ENCODE measurements around the gene C9orf78.
"Not testable (repeated sequence)": the region's sequence is repeated elsewhere in the genome, so short reads cannot be mapped to it uniquely, and the experiment has no call there.

C9orf78 gene

DNA sequence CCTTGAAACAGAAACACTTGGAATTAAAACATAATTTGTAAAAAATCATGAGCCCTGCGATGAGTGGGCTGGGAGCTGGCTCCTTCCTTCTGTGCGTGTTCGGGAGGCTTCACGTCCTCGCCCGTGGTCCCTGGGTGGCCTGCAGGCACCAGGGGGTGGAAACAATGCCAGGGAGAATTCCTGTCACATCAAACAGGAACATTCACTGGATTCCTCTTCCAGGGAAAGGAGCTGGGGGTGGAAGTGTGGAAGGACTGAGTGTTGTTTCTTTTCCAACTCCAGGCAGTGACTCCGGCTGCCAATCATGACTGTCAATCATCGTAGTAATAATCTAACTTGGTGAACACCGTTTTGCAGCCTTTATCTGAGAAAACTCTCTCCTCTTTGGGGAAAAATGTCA lies 21.4 kb downstream of the C9orf78 start:
- DNase-seq (ENCODE audit: low read depth in 2 of 2), result no peak

DNA sequence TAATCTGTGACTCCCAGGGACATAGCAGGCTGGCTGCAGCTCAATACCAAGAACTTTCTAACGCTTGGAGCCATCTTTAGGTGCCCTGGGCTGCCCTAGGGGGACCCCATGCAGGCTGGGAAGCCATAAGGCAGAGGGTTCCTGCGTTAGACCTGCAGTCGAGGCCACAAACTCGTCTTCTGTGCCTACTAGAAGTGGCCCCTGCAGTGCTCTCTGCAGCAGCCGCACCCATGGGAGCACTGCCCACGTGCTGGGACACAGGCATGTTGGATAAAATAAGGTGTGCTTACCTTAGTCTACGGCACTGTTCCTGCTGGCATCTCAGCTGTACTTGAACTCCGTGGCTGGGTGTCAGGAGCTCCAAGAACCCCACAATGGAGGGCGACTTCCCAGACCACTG lies 22.7 kb downstream of the C9orf78 start:
- DNase-seq (ENCODE audit: low read depth in 2 of 2), result no peak

DNA sequence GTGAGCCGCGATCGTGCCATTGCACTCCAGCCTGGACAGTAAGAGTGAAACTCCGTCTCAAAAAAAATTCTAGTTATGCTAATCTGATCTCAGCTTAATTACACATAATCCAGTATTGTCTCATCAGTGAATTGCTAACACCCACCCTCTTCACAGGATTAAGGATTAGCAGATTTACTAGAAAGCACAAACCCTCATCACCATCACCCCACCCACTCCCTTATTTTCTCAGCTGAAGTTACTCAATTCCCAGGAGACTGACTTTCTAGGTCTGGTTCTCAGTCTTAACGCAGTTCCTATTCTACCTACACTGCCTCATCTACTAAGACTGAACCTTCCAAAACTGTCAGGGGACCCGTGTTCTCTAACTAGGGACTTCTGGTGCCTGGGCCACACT lies 23.1 kb downstream of the C9orf78 start:
- DNase-seq (ENCODE audit: low read depth in 2 of 2), result no peak

DNA sequence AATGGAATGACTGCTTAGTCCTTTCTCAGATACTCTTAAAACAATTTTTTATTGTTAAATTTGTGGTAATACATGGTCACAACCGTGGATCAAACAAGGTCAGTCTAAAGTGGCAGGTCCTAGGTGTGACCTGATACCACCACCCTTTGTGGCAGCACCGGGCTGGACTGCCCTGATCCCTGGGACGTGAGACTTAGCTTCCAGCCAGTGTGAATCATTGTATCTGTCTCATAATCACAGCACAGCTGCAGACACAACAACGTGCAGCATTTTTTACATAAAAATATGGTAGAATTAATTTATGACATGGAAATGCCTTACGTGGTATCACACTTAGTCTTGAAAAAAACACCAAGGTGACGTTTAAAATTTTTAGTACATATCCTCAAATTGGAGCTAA lies 24.3 kb downstream of the C9orf78 start:
- DNase-seq (ENCODE audit: low read depth in 2 of 2), result no peak

DNA sequence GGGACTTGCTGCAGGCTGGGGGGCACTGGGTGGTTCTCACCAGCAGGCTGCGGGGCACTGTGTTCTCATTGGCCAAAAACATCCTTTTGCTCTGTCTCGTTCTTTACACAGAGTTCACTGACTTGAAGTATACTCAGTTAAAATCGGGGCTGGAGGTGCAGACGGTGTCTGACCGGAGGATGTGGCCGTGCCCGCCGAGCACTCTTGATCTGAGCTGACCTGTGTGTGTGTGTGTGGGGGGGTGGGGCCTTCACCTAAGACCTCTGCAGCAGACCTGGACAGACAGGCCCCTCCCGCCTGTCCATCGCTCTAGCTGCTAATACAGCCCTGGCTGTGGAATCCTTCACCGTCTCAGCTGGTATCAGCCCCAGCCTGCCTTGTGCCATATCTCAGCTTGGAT lies 25.0 kb downstream of the C9orf78 start:
- DNase-seq (ENCODE audit: low read depth in 2 of 2), result no peak

DNA sequence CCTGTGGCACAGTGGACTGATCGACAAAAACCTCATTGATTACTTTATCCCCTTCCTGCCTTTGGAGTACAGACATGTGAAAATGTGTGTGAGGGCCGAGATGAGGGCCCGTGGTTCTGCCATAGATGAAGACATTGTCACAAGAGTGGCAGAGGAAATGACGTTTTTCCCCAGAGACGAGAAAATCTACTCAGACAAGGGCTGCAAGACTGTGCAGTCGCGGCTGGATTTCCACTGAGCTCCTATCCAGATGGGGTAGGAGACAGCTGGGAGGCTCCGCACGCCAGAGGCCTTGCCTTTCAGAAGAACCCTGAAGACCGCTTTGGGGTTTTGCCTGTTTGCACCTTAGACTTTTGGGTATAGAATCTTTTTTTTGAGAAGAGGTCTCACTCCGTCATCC lies 25.7 kb downstream of the C9orf78 start:
- DNase-seq (ENCODE audit: low read depth in 2 of 2), result no peak

DNA sequence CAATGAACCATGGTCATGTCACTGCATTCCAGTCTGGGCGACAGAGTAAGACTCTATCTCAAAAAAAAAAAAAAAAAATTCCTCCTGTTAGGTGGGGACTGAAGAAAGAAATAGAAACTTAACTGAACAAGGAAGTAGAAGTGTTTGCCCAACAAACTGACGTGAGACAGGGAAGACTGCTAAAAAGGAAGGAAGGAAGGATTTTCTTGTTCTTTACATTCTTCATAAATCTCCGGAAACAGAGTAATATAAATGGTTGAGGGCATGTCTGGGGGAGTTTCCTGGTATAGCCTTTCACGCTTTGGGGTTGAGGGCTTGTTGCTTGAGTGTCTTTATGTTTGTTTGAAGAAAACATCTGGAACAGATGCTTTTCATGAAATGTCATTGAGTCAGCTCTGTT lies 29.0 kb downstream of the C9orf78 start:
- DNase-seq (ENCODE audit: low read depth in 2 of 2), result no peak

DNA sequence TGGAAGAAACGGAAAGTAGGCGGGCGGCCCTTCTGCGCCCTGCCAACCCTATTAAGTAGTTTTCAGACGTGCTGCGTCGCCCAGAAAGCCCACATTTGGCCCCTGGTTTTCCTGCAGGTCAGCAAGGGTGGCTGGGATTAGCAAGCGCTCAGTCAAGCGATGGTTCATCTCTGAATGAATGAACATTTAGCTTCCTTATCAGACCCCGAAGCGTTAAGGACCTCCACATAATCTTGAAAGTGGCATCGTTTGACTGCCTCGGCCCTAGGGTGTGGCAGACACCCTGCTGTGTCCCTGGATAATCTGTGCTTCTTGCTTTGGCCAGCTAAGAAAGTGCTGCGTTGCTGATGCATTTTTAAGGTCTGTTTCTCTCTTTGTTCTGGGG lies 31.4 kb downstream of the C9orf78 start:
- no peak for DNase-seq (ENCODE audit: low read depth in 2 of 2)

DNA sequence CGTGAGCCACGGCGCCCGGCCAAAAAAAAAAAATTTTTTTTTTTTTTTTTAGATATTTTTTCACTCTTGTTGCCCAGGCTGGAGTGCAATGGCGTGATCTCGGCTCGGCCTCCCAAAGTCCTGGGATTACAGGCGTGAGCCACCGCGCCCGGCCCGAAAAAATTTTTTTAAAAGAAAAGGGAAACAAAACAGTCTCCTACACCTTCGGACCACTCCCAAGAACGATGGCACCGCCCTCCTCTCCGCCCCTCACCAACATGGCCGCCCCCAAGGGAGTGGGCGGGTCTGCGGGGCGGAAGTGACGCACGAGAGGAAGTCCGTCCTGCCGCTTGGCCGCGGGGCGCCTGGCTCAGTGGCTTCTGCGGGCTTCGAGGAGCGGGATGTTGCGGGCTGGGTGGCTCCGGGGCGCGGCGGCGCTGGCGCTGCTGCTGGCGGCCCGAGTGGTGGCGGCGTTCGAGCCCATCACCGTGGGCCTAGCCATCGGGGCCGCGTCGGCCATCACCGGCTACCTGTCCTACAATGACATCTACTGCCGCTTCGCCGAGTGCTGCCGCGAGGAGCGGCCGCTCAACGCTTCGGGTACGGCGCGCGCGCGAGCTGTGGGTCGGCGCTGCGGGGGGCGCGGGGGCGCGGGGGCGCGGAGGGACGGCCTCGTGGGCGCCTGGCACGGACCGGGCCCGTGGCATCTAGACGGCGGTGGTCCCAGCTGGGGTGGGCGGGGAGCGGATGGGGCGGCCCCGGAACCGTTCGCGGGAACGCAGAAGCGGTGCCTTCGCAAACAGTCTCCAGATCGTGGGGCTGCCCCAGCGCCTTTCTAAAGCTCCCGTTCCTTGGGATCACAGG lies 32.0 kb downstream of the C9orf78 start, which contains the start of gene TOR1B:
TOR1B (plus strand) TSS at position 352 of the 843 bp plus-strand sequence; CDS start at position 381, 29 bp downstream.
- DNase-seq (ENCODE audit: low read depth in 2 of 2), result peak; percentile 81 to 92

DNA sequence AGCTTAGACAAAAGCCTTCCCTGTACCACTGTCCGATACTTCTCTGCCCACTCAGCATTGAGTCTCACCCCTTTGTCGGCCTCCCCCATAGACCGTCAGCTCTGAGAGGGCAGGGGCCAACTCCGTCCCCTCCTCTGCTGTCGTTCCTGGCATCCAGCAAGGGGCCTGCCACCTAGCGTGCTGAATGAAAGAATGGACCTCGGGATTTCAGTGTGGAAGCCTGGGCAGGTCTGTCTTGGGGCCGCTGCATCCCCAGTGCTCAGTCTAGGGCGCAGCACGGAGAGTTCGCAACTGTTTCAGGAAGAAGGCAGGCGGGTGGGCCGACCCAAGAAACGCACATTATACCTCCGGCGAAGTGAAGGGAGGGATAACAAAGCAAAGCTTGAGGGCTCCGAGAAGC lies 33.6 kb downstream of the C9orf78 start:
- DNase-seq (ENCODE audit: low read depth in 2 of 2), result no peak

DNA sequence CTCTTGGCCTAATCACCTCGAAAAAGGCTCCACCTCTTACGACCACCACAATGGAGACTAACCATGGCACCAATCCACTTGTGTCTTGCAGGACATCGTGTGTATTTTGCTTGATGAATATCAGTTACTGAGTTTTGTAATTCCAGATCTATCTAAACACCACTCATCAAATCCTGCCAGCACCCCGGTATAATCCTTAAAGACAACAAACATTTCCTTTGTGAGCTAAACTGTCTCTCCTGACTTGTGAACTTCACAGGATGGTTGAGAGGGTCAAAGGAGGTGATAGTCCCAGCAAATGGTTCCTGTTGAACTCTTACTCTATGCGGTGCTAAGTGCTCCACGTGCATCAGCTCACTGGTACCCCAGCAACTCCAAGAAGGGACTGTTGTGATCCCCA lies 36.1 kb downstream of the C9orf78 start:
- no peak for DNase-seq (ENCODE audit: low read depth in 2 of 2)

DNA sequence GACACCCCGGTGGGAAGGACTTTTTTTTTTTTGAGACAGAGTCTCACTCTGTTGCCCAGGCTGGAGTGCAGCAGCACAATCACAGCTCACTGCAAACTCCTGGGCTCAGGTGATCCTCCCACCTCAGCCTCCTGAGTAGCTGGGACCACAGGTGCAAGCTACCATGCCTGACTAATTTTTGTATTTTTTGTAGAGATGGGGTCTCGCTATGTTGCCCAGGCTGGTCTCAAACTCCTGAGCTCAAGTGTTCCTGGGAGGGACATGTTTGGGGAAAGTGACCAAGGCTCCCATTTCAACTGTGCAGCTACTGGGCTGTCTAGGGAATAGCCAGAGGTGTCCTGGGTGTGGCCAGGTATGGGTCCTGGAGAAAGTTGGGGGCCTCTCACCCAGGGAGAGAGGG lies 39.0 kb downstream of the C9orf78 start:
- DNase-seq (ENCODE audit: low read depth in 2 of 2), result not testable (repeated sequence)

DNA sequence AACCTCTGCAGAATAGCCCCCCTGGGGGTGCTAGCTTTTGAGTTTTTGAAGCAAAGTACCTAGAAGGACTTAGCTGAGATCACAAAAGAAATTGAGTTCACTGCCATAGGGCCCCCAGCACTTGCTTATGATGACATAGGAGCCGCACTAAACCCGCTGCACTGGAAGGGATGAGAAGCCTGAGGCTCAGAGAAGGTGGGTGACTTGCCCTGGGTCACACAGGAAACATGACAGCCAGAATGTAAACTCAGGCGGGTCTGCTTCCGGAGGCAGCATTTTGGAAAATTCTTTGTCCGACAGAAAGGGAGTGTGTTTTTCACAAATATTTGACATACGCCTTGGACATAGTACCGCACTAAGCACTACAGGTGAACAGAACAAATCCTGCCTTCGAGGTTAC lies 40.5 kb downstream of the C9orf78 start:
- DNase-seq (ENCODE audit: low read depth in 2 of 2), result no peak

DNA sequence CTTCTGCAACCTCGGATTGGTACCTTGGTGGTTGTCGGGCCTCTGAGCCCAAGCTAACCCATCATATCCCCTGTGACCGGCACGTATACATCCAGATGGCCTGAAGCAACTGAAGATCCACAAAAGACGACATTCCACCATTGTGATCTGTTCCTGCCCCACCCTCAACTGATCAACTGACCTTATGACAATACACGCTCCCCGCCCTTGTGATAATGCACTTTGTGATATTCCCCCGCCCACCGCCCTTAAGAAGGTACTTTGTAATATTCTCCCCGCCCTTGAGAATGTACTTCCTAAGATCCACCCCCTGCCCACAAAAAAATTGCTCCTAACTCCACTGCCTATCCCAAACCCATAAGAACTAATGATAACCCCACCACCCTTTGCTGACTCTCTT lies 48.6 kb downstream of the C9orf78 start:
- no peak for DNase-seq (ENCODE audit: low read depth in 2 of 2)

DNA sequence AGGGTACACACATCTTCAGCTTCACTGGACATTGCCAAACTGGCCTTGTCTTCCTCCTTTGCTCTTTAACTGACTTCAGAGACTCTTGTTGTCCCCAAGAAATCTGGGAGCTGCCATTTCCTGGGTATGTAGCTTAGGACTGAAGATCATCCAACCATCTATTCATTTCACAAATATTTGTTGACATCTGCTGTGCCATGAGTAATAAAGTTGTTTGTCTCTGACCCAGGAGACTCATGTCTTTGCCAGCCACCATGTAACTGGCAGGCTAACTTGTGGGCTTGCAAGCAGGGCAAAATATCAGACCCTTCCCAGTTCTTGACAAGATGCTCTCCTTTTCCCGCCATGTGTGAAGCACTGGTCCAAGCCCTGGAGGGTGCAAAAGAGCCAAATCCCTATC lies 49.2 kb downstream of the C9orf78 start:
- DNase-seq (ENCODE audit: low read depth in 2 of 2), result no peak

DNA sequence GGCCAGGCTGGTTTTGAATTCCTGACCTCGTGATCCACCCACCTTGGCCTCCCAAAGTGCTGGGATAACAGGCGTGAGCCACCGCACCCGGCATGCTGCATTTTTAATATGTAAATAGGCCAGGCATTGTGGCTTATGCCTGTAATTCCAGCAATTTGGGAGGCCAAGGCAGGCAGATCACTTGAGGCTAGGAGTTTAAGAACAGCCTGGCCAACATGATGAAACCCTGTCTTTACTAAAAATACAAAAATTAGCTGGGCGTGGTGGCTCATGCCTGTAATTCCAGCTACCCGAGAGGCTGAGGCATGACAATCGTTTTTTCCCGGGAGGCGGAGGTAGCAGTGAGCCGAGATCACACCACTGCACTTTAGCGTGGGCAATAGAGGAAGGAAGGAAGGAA lies 50.1 kb downstream of the C9orf78 start:
- DNase-seq (ENCODE audit: low read depth in 2 of 2), result not testable (repeated sequence)

DNA sequence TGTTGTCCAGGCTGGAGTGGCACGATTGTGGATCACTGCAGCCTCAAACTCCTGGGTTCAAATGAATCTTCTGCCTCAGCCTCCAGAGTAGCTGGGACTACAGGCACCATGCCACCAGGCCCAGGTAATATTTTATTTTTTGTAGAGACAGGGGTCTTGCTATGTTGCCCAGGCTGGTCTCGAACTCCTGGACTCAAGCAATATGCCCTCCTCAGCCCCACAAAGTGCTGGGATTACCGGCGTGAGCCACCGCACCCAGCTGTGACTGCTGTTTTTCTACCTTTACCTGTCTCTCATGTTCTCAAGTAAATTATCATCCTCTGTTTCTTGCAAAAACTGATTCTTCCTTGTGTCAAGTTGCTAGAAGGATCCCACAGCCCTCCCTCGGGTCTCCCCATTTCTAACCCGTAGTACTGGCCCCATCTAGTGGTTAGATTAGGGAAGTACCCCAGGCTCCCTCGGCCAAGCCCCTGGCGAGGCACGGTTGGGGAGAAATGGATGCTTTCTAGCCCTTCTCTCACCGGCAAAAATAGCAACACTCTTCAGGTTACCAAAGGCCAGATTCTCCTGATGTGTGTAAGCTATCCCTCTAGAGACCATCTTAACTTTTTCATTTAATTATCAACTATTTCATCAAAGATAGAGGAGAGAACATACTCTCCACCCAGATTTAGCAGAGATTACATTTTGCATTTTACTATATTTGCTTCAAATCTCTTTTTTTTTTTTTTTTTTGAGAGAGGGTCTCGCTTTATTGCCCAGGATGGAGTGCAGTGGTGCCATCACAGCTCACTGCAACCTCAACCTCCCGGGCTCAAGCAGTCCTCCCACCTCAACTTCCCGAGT lies 51.3 kb downstream of the C9orf78 start:
- peak; percentile 39 to 64 for DNase-seq (ENCODE audit: low read depth in 2 of 2)

DNA sequence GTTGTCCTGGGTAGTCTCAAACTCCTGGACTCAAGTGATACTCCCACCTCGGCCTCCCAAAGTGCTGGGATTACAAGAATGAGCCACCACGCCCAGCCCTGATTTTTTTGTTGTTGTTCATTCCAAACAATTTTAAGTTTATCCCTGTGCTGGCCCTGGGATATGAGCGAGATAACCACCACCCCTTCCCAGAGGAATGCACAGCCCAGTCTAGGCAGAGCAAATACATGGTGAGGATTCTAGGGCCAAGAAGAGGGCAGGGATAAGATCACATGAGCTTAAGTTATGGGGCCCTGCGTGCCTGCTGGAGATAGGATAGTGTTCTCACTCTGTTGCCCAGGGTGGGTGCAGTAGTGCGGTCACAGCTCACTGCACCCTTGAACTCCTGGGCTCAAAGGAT lies 53.1 kb downstream of the C9orf78 start:
- no peak for DNase-seq (ENCODE audit: low read depth in 2 of 2)

DNA sequence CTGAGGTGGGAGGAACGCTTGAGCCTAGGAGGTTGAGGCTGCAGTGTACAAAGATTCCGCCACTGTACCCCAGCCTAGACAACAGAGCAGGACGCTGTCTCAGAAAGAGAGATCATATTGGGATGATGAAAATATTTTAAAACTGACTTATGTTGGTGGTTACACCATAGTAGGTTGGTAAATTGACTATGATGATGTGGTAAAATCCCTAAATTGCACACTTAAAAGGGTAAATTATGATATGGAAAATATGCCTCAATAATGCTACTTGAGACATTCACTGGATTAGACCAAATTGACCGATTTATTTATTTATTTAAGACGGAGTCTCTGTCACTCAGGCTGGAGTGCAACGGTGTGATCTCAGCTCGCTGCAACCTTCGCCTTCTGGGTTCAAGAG lies 53.9 kb downstream of the C9orf78 start:
- DNase-seq (ENCODE audit: low read depth in 2 of 2), result no peak

DNA sequence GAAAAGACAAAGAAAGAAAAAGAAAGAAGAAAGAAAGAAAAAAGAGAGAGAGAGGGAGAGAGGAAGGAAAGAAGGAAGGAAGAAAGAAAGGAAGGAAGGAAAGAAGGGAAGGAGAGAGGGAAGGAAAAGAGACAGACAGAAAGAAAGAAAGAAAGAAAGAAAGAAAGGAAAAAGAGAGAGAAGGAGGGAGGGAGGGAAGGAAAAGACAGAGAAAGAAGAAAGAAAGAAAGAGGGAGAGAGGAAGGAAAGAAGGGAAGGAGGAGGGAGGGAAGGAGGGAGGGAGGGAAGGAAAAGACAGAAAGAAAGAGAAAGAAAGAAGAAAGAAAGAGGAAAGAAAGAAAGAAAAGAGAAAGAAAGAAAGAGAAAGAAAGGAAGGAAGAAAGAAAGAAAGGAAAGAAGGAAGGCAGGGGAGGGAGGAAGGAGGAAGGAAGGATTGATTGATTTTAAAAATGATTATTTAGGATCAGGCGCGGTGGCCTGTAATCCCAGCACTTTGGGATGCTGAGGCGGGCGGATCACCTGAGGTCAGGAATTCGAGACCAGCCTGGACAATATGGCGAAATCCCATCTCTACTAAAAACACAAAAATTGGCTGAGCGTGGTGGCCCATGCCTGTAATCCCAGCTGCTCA lies 55.4 kb downstream of the C9orf78 start:
- DNase-seq (ENCODE audit: low read depth in 2 of 2), result no peak

DNA sequence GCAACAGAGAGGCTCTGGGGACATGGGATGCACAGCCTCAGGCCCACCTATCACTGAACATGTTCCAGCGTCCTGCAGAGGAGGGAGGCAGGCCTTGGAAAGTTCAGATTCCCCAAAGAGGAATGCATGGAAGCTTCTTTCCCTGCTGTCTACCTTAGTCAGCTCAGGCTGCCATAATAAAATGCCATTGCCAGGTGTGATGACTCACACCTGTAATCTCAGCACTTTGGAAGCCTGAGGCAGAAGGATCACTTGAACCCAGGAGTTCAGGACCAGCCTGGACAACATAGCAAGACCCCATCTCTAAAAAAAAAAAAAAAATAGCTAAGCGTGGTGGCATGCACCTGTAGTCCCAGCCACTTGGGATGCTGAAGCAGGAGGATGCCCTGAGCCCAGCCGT lies 56.6 kb downstream of the C9orf78 start:
- DNase-seq (ENCODE audit: low read depth in 2 of 2), result no peak

DNA sequence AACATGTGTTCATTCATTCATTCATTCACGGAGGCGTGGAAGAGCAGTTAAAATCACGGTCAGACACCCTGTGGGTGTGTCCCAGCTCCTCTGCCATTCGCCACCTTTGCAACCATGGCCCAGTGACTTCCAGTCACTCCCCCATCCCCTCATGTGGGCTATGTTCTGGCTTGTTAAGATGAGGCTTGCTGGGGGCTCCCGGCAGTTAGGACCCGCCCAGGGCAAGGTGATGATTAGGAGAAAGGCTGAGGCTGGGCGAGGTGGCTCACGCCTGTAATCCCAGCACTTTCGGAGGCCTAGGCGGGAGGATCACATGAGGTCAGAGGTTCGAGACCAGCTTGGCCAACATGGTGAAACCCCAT lies 57.3 kb downstream of the C9orf78 start:
- no peak for DNase-seq (ENCODE audit: low read depth in 2 of 2)

All from stimulated activated CD4-positive, alpha-beta T cell treated with anti-CD3 and anti-CD28 coated beads, Interleukin-1b, Interleukin-23, amount 100 ng/mL, for 1 hour (primary cell).